ENCODE results near the gene CA4. TPM values are rescaled to one million over a fixed set of nuclear protein-coding genes. Genes with fewer than 3 reads are reported as not detected.

Gene CA4
- total RNA-seq, 2 experiments from 2014 or later = not detected

DNA sequence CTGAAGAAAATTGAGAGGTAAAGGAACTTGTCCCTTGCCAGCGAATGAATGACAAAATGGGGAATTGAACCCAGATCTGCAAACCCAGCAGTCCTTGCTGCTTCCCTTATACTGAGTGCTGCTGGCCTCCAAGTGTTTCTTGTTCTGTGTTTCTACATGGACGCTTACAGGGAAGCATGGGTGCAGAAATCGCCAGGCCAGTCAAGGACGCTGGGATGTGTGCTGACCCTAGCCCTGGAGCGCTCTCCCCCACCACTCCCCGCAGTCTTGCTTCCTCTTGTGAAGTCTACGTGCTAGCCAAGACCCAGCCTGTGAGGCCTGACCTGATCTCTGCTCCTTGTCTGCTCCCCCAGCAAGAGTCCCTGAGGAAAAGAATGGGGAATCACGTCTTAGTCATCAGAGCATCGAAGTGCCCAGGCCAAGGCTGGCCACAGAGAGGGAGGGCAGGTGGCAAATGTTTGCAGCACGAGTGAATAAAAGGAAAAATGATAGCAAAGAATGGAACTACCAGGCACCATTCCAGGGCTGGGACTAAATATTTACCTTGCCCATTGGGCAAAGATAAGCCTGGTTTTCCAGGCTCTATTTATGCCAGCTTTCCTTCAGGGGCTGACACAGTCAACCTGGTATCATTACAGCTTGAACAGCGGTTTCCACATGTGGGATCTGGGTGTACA lies 17.4 kb downstream of the CA4 start:
- Histone ChIP-seq H2AFZ (ENCODE audit: low read length) (no peak overlapping the region), H3K4me3 (ENCODE audit: low read depth, low read length, poor library complexity, severe bottlenecking) (no peak overlapping the region), H3K27ac (ENCODE audit: low read depth, low read length, poor library complexity, severe bottlenecking) (no peak overlapping the region), H3K36me3 (ENCODE audit: insufficient read depth, low read length) (no peaks in the 10 kb centered on the region), H3K79me2 (ENCODE audit: insufficient read depth, low read depth, low read length) (no peaks in the 10 kb centered on the region), H3K9me2 (ENCODE audit: insufficient read depth, low read length) (no peaks in the 10 kb centered on the region), H4K20me1 (ENCODE audit: insufficient read depth, low read length) (no peaks in the 10 kb centered on the region), H3K4me1 (ENCODE audit: insufficient read depth, low read length, poor library complexity, severe bottlenecking) (peaks cover 10% of the 10 kb centered on the region), H3K9me3 (ENCODE audit: low read length) (no peaks in the 10 kb centered on the region), H3K4me2 (ENCODE audit: low read length) (no peak overlapping the region)
- DNase-seq (ENCODE audit: low spot score) = no peak
- intact Hi-C loops (cut with micrococcal nuclease; ENCODE audit: unreplicated experiment) = no loop called here
- ChIA-PET CTCF (ENCODE audit: unreplicated experiment) (no interaction called here), POLR2A (no interaction called here)
- TF ChIP-seq, protein P1, sequence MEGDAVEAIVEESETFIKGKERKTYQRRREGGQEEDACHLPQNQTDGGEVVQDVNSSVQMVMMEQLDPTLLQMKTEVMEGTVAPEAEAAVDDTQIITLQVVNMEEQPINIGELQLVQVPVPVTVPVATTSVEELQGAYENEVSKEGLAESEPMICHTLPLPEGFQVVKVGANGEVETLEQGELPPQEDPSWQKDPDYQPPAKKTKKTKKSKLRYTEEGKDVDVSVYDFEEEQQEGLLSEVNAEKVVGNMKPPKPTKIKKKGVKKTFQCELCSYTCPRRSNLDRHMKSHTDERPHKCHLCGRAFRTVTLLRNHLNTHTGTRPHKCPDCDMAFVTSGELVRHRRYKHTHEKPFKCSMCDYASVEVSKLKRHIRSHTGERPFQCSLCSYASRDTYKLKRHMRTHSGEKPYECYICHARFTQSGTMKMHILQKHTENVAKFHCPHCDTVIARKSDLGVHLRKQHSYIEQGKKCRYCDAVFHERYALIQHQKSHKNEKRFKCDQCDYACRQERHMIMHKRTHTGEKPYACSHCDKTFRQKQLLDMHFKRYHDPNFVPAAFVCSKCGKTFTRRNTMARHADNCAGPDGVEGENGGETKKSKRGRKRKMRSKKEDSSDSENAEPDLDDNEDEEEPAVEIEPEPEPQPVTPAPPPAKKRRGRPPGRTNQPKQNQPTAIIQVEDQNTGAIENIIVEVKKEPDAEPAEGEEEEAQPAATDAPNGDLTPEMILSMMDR (conservative IDR thresholded peaks at IDR 0.05; ENCODE audit: low read length) = no peak
- no peak for TF ChIP-seq EZH2phosphoT487 (IDR thresholded peaks at IDR 0.05; ENCODE audit: borderline replicate concordance, low read depth, low read length)
- BruUV-seq (replicated peaks) = no TSS peak

DNA sequence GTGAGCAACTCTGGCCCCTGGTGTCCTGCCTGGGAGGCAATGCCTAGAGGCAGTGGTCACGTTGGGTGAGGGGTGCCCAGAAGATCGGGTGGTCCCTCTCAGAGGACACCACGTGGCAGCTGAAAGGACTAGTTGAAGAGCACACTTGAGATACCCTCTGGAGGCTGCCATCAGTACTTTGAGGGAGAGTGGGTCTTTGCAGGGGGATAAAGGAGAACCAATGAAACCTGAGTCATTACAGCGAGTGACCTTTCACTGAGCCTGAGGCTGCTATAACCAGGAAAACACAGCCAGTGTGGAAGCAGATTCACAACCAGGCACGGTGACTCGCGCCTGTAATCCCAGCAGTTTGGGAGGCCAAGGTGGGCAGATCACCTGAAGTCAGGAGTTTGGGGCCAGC lies 18.9 kb downstream of the CA4 start:
- H3K36me3 ChIP-seq (ENCODE audit: insufficient read depth, low read length) = no peaks in the 10 kb centered on the region
- ChIA-PET CTCF (ENCODE audit: unreplicated experiment) (no interaction called here), POLR2A (no interaction called here)
- H3K9me2 ChIP-seq (ENCODE audit: insufficient read depth, low read length) = no peaks in the 10 kb centered on the region
- no TSS peak for BruUV-seq (replicated peaks)
- no peak for DNase-seq (ENCODE audit: low spot score)
- no peak overlapping the region for H3K4me2 ChIP-seq (ENCODE audit: low read length)
- no peak for TF ChIP-seq EZH2phosphoT487 (IDR thresholded peaks at IDR 0.05; ENCODE audit: borderline replicate concordance, low read depth, low read length)
- TF ChIP-seq, protein P1 (conservative IDR thresholded peaks at IDR 0.05; ENCODE audit: low read length) = no peak
- H3K4me3 ChIP-seq (ENCODE audit: low read depth, low read length, poor library complexity, severe bottlenecking) = no peak overlapping the region
- no peak overlapping the region for H2AFZ ChIP-seq (ENCODE audit: low read length)
- H3K79me2 ChIP-seq (ENCODE audit: insufficient read depth, low read depth, low read length) = no peaks in the 10 kb centered on the region
- no peaks in the 10 kb centered on the region for H4K20me1 ChIP-seq (ENCODE audit: insufficient read depth, low read length)
- H3K9me3 ChIP-seq (ENCODE audit: low read length) = no peaks in the 10 kb centered on the region
- H3K27ac ChIP-seq (ENCODE audit: low read depth, low read length, poor library complexity, severe bottlenecking) = no peak overlapping the region
- intact Hi-C loops (cut with micrococcal nuclease; ENCODE audit: unreplicated experiment) = no loop called here
- peaks cover 10% of the 10 kb centered on the region for H3K4me1 ChIP-seq (ENCODE audit: insufficient read depth, low read length, poor library complexity, severe bottlenecking)

Data from OCI-LY7 (cell line).